Lung (tissue), 12 donors: ENCODE measurements around the gene CD44. TPM values are rescaled to one million over a fixed set of nuclear protein-coding genes. Genes with fewer than 3 reads are reported as not detected.

Source experiments
- ATAC-seq: fragments of 200-7000 bp; cut with Tn5 transposase; one replicate; pipeline ENCODE4 v1.9.1; 2020; ENCODE audit warnings: moderate number of reproducible peaks; ENCODE audit not compliant: insufficient read depth, low FRiP score
- DNase-seq, 3 donors: peaks; one replicate each; pipeline ENCODE4 v3.0.0-alpha.2; 2013 to 2017
- H3K27ac ChIP-seq, 2 donors: one replicate each; pipeline ENCODE4 v1.5.1; 2013; ENCODE audit warnings: mild to moderate bottlenecking in 2 of 2, moderate library complexity in 2 of 2, control low read depth in 1 of 2, inconsistent platforms in 1 of 2, low read depth in 1 of 2, low read length in 1 of 2
- H3K27me3 ChIP-seq, 3 donors: one replicate each; pipeline ENCODE4 v1.5.1; 2013; ENCODE audit warnings: low read length in 2 of 3; ENCODE audit not compliant: control insufficient read depth in 3 of 3, insufficient read depth in 3 of 3
- H3K36me3 ChIP-seq, 4 donors: one replicate each; pipeline ENCODE4 v1.5.1; 2013; ENCODE audit warnings: low read length in 4 of 4, mild to moderate bottlenecking in 1 of 4, moderate library complexity in 1 of 4; ENCODE audit not compliant: control insufficient read depth in 4 of 4, insufficient read depth in 4 of 4
- H3K4me1 ChIP-seq, 5 donors: one replicate each; pipeline ENCODE4 v1.5.1; 2013; ENCODE audit warnings: low read length in 5 of 5, mild to moderate bottlenecking in 2 of 5, moderate library complexity in 1 of 5; ENCODE audit not compliant: control insufficient read depth in 5 of 5, insufficient read depth in 5 of 5
- H3K4me3 ChIP-seq: one replicate; pipeline ENCODE4 v1.5.1; 2013; ENCODE audit warnings: mild to moderate bottlenecking, control low read depth, moderate library complexity
- H3K9ac ChIP-seq, 2 donors: one replicate each; pipeline ENCODE4 v1.5.1; 2013; ENCODE audit warnings: low read length in 2 of 2, control low read depth in 1 of 2; ENCODE audit not compliant: insufficient read depth in 1 of 2
- H3K9me3 ChIP-seq, 4 donors: one replicate each; pipeline ENCODE4 v1.5.1; 2013; ENCODE audit warnings: low read length in 3 of 4, mild to moderate bottlenecking in 1 of 4, moderate library complexity in 1 of 4; ENCODE audit not compliant: control insufficient read depth in 4 of 4, insufficient read depth in 3 of 4
- CTCF ChIP-seq: IDR thresholded peaks from 2 replicates; pipeline ENCODE4 v1.5.1; 2012; ENCODE audit warnings: mild to moderate bottlenecking; ENCODE audit errors: control extremely low read depth, extremely low read depth
- WGBS, 2 donors: extraction: QIAGEN DNeasy Blood & Tissue Kit; methylation state at CpG; one replicate each; pipeline ENCODE4 v1.1.7; 2013; 5-methylcytosine and 5-hydroxymethylcytosine counted together
- polyA plus RNA-seq, 2 donors: library from polyadenylated mRNA; stranded (reverse); fragments of 200-250 nt; gene quantifications; one replicate each; pipeline ENCODE4 v1.2.1, GENCODE V29; 2013
- total RNA-seq, 2 donors: library from RNA; depleted of rRNA in 1 of 2; stranded (reverse); fragments of >200 nt in 1 of 2; gene quantifications; one replicate each; pipeline ENCODE4 v1.2.1, GENCODE V29; 2014 to 2021
- donor health status: control.
- donor health status: control.
- donor health status: Bipolar disorder and iron deficiency.
- donor health status: healthy.
- donor health status: DM: yes; HTN: yes; CAD: no.

Gene CD44
- total and polyA plus RNA-seq, 4 donors, result 115 to 636 (median 544) TPM

DNA sequence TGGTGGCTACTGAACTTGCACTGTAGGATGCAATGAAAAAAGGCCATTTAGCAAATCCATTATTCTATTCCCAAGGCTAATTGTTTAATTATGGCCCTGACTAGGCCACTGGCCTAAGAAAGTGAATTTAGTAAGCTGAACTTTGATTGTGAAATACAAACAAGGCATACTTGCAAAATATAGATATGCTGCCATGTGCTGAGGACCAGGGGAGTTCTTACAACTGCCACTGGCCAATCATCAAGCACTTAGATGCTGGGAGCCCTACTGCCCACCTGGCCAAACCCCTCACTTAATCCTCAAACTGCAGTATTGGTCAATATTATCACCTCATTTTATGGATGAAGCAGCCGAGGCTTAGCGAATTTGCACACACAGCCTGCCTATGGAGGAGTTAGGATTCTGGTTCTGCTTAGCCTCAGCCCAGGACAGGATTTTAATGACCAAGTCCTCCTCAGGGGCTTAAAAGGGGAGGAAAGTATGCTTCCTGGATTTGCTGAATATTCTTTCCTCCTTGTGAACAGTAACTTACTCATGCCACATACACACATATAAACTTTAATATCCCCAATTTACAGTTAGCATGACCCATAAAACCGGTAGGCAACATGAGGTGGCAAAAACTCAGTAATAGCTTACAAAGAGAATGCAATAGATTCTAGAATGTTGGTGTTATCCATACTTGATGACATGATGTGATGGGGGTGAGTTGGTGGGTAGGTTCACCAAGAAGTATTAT, 39.3 kb downstream of the CD44 start:
- H3K4me1 ChIP-seq, result peaks cover 0 to 14% (median 4%) of the 10 kb centered on the region in 5 donors
- H3K36me3 ChIP-seq, result peaks cover 0 to 22% (median 14%) of the 10 kb centered on the region in 4 donors
- DNase-seq (no peak), ATAC-seq (no peak)
- H3K27ac ChIP-seq, result no peak overlapping the region
- no peaks in the 10 kb centered on the region for H3K9me3 ChIP-seq
- no peak for TF ChIP-seq CTCF
- WGBS, 2 donors, result 92 to 97% methylated on average over 3 of the region's 3 CpGs
- H3K4me3 ChIP-seq, result no peak overlapping the region
- H3K9ac ChIP-seq, result no peak overlapping the region
- no peaks in the 10 kb centered on the region for H3K27me3 ChIP-seq

DNA sequence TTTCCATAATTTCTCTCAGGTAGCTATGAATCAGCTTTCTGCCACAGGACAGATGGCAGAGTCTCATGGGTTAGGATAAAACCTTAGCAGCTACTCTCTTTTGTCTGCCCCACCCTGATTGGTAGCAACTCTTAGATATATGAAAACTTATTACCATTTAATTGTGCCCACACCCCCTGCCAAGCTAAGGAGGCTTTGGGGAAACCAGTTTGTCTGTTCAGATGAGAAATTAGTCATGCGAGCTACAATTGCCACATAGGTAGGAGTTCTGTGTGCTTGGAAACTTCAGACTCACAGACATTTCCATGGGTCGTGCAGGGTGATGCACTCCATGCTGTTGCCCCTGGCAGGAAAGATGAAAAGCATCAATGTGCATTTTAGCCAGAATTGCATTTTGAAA, 39.9 kb downstream of the CD44 start:
- no peak overlapping the region for H3K27ac ChIP-seq

GRCh38 chr11:35179466-35180135, 40.6 kb downstream of the CD44 start:
- Histone ChIP-seq H3K27ac (peak overlapping the region in 1 of 2 donors; percentile 53), H3K4me3 (no peak overlapping the region), H3K9ac (peak overlapping the region in 1 of 2 donors; percentile 4), H3K4me1 (peaks cover 0 to 4% (median 4%) of the 10 kb centered on the region in 5 donors), H3K36me3 (peaks cover 0 to 24% (median 17%) of the 10 kb centered on the region in 4 donors), H3K9me3 (no peaks in the 10 kb centered on the region), H3K27me3 (no peaks in the 10 kb centered on the region)
- DNase-seq (no peak), ATAC-seq (no peak)
- 73 to 74% methylated on average over 2 of the region's 2 CpGs for WGBS, 2 donors
- TF ChIP-seq CTCF, result no peak

More for the DNA sequence above, 39.9 kb downstream of the CD44 start:
- ATAC-seq (no peak), DNase-seq (no peak)
- Histone ChIP-seq H3K9me3 (no peaks in the 10 kb centered on the region), H3K9ac (no peak overlapping the region), H3K4me1 (peaks cover 0 to 9% (median 4%) of the 10 kb centered on the region in 5 donors), H3K27me3 (no peaks in the 10 kb centered on the region), H3K36me3 (peaks cover 0 to 22% (median 17%) of the 10 kb centered on the region in 4 donors), H3K4me3 (no peak overlapping the region)
- no peak for TF ChIP-seq CTCF
- WGBS, 2 donors, result 45 to 66% methylated on average over 2 of the region's 2 CpGs
